PC-9 (cell line): Measurements from ENCODE around the gene PEPD.

Experiments used
- CTCF ChIP-seq: fragments of 200-600 bp; sonication (generic); conservative IDR thresholded peaks from 2 replicates; pipeline ENCODE4 v1.6.1; 2017; ENCODE audit warnings: mixed run types, antibody characterized with exemption, mild to moderate bottlenecking, moderate library complexity
- EZH2 ChIP-seq: fragments of 200-600 bp; sonication (generic); IDR thresholded peaks from 2 replicates; pipeline ENCODE4 v1.8.0; 2017; ENCODE audit warnings: antibody characterized with exemption, low read depth

GRCh38 chr19:33497778-33498175 lies 23.8 kb downstream of the PEPD start:
- TF ChIP-seq CTCF (no peak), EZH2 (no peak)
